Small intestine (tissue), 7 donors: Measurements from ENCODE around the gene PLK2. TPM values are rescaled to one million over a fixed set of nuclear protein-coding genes. Genes with fewer than 3 reads are reported as not detected.
A peak's percentile ranks its signal among the peaks of the same experiment; 100 is the strongest.

Experiments
- DNase-seq, 2 donors: peaks; one replicate each; pipeline versions ENCODE4 v3.0.0 to v3.0.0-alpha.2; 2013
- FAIRE-seq: peaks from 2 replicates; lab custom pipeline; 2012; peaks lifted over from hg19 to GRCh38; lab: Jason Lieb, UNC
- H3K27ac ChIP-seq, 3 donors: one replicate each; pipeline ENCODE4 v1.5.1; 2013; ENCODE audit warnings: low read length in 2 of 3, mild to moderate bottlenecking in 2 of 3, control low read depth in 1 of 3, inconsistent platforms in 1 of 3, low read depth in 1 of 3, moderate library complexity in 1 of 3
- H3K27me3 ChIP-seq, 3 donors: one replicate each; pipeline ENCODE4 v1.6.1; 2013; ENCODE audit warnings: low read length in 3 of 3, inconsistent platforms in 1 of 3; ENCODE audit not compliant: control insufficient read depth in 3 of 3, insufficient read depth in 3 of 3
- H3K36me3 ChIP-seq, 3 donors: one replicate each; pipeline ENCODE4 v1.6.1; 2013; ENCODE audit warnings: low read length in 3 of 3, inconsistent platforms in 1 of 3, low read depth in 1 of 3, mild to moderate bottlenecking in 1 of 3, moderate library complexity in 1 of 3; ENCODE audit not compliant: control insufficient read depth in 3 of 3, insufficient read depth in 2 of 3
- H3K4me1 ChIP-seq, 3 donors: one replicate each; pipeline ENCODE4 v1.6.1; 2013; ENCODE audit warnings: low read length in 2 of 3, inconsistent platforms in 1 of 3, low read depth in 1 of 3, mild to moderate bottlenecking in 1 of 3, moderate library complexity in 1 of 3; ENCODE audit not compliant: control insufficient read depth in 3 of 3, insufficient read depth in 2 of 3
- H3K4me3 ChIP-seq, 3 donors: one replicate each; pipeline ENCODE4 v1.5.1; 2013; ENCODE audit warnings: low read length in 3 of 3, control low read depth in 1 of 3, inconsistent platforms in 1 of 3, low read depth in 1 of 3, mild to moderate bottlenecking in 1 of 3, moderate library complexity in 1 of 3
- H3K9me3 ChIP-seq, 2 donors: one replicate each; pipeline ENCODE4 v1.6.1; 2013; ENCODE audit warnings: low read depth in 1 of 2, low read length in 1 of 2; ENCODE audit not compliant: control insufficient read depth in 2 of 2, insufficient read depth in 1 of 2
- WGBS, 3 donors: extraction: QIAGEN DNeasy Blood & Tissue Kit; methylation state at CpG; one replicate each; pipeline ENCODE4 v1.1.7; 2013; 5-methylcytosine and 5-hydroxymethylcytosine counted together
- polyA plus RNA-seq, 4 donors: library from polyadenylated mRNA; stranded (reverse) in 3 of 4; unstranded in 1 of 4; fragments of 200-250 nt in 3 of 4; fragments of 120-200 nt in 1 of 4; gene quantifications; one replicate each; pipeline versions ENCODE4 v1.2.1 to v1.2.3, GENCODE V29; 2013
- donor health status: healthy with polysubstance abuse.
- donor health status: control.
- donor health status: control.
- donor health status: Bipolar disorder and iron deficiency.
- donor health status: healthy.

The PLK2 gene
- polyA plus RNA-seq, 4 donors, result 5.8 to 26.2 (median 9.7) TPM

DNA sequence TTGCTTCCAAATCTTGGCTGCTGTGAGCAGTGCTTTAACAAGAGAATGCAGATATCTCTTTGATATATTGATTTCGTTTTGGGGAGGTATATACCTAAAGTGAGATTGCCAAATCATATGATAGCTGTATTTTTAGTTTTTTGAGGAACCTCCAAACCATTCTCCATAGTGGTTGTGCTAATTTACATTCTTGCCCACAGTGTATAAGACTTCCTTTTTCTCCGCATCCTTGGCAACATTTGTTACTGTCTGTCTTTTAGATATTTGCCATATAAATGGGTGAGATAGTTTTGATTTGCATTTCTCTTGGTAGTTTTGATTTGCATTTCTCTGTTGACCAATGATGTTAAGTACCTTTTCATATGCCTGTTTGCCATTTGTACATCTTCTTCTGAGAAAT, 10.0 kb upstream of the PLK2 start:
- H3K4me1 ChIP-seq, result no peaks in the 10 kb centered on the region
- H3K9me3 ChIP-seq, result peaks cover 0 to under 1% of the 10 kb centered on the region in 2 donors
- DNase-seq (no peak), FAIRE-seq (no peak)
- H3K36me3 ChIP-seq, result no peaks in the 10 kb centered on the region
- no peak overlapping the region for H3K4me3 ChIP-seq
- H3K27me3 ChIP-seq, result no peaks in the 10 kb centered on the region
- 68 to 75% (median 69%) methylated on average over 2 of the region's 2 CpGs for WGBS, 3 donors
- H3K27ac ChIP-seq, result no peak overlapping the region

DNA sequence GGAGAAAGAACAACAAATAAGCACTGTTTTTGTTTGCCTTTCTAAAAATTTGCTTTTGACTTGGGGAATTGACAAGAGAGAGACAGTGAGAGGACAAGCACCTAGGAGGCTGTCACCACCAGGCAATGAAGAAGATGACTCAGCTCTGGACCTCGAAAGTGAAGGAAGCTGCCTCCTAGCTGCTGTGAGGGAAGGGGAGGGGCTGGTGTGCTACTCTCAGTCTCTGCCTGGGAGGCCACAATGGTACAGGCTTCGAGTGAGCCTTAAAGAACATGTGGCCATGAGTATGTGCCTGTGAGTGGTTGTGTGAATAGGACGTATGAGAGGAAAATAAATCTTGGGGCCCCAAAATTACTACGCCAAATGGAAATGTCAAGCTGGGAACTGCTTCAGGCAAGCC, 7.1 kb upstream of the PLK2 start:
- WGBS, 3 donors, result 43 to 48% (median 47%) methylated on average over 4 of the region's 4 CpGs
- no peaks in the 10 kb centered on the region for H3K27me3 ChIP-seq
- no peaks in the 10 kb centered on the region for H3K36me3 ChIP-seq
- no peaks in the 10 kb centered on the region for H3K4me1 ChIP-seq
- peak; percentile 15 to 20 for DNase-seq
- no peak for FAIRE-seq
- no peak overlapping the region for H3K27ac ChIP-seq
- H3K4me3 ChIP-seq, result no peak overlapping the region
- no peaks in the 10 kb centered on the region for H3K9me3 ChIP-seq

DNA sequence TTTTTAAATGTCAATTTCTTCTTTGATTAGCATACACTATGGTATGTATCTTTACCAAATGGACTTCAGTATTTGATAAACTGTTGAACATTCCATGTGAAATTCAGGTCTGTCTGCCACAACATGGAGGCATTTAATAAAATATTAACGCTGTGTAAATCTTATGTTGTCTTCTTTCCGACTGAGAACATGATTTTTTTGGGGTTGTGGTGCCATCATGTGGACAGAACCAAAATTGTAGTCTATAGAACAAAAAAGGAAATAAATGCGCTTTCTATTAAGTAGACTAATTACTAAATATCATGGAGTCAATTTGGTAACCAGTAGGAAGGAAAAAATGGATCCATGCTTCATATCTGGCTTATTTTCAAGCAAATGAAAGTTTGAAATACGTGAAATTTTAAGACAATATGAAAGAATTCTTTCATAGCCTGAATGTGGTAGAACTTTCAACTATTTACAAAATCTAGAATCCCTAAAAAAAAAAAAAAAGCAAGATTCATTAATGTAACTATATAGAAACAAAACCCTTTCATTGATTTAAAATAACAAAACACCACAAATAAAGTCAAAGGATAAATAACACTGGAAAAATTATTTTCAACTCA, 2.8 kb upstream of the PLK2 start:
- Histone ChIP-seq H3K27ac (no peak overlapping the region), H3K4me3 (no peak overlapping the region), H3K36me3 (no peaks in the 10 kb centered on the region), H3K9me3 (peaks cover 0 to 2% of the 10 kb centered on the region in 2 donors), H3K27me3 (peaks cover 0 to 10% (median 0%) of the 10 kb centered on the region in 3 donors), H3K4me1 (peaks cover 0 to 3% (median 0%) of the 10 kb centered on the region in 3 donors)
- DNase-seq (peak; percentile 73 to 77), FAIRE-seq (peak; percentile 92)
- WGBS, 3 donors, result 3 to 35% (median 8%) methylated on average over 4 of the region's 4 CpGs

DNA sequence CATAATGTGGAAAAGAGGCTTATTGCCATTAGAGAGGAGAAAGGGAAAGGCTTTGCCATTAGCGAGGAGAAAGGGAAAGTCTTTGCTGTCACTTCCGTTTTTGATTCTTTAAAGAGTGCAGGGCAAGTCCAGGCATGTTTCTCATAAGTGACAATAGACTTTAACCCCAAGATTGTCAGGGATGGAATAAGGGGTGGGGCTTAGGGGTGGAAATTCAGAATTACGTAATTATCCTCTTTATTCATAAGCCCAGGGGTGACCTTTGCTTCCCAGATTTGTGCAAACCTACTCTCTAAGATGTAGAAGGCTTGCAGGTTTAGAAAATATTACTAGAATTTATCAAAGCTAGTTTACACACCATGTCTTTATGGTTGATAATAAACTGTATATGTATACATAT, 2.3 kb upstream of the PLK2 start:
- 9 to 64% (median 37%) methylated on average over 3 of the region's 3 CpGs for WGBS, 3 donors
- Histone ChIP-seq H3K4me1 (peaks cover 0 to 3% (median 0%) of the 10 kb centered on the region in 3 donors), H3K27me3 (peaks cover 0 to 10% (median 0%) of the 10 kb centered on the region in 3 donors), H3K9me3 (peaks cover 0 to 2% of the 10 kb centered on the region in 2 donors), H3K36me3 (no peaks in the 10 kb centered on the region), H3K27ac (peak overlapping the region in 1 of 3 donors; percentile 55), H3K4me3 (peak overlapping the region in 1 of 3 donors; percentile 7)
- FAIRE-seq, result peak; percentile 49
- peak; percentile 91 to 95 for DNase-seq

DNA sequence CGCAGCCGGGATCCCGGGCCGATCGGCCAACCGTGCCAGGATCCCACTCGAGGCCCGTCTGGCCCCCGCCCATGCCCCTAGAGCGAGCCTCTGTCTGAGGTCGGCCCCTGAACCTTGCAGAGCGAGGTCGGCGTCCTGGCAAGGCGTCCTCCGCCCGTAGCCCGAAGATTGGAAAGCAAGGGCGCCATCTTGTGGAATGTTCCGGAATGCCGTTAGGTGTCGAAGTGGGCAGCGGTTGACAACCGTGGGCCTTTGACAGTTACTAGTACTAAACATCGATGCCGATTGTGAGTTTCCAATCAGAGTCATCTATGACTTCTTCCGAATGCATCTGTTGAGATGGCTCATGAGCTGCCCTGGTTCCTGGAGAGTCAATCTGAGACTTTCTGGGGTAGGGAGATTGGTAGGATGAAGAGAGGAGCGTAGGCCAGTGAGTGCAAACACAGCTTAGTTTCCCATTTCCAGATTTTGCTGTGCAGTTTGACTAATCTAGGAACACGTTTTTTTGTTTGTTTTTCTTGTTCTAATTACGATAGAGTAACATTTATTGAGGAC, 923 bp upstream of the PLK2 start:
- FAIRE-seq (no peak), DNase-seq (peak; percentile 94)
- Histone ChIP-seq H3K27ac (peak overlapping the region; percentile 84 to 100 (median 99)), H3K36me3 (peaks cover 0 to 5% (median 2%) of the 10 kb centered on the region in 3 donors), H3K4me3 (peak overlapping the region; percentile 68 to 93 (median 68)), H3K9me3 (peaks cover 0 to 2% of the 10 kb centered on the region in 2 donors), H3K27me3 (peaks cover 0 to 10% (median 0%) of the 10 kb centered on the region in 3 donors), H3K4me1 (peaks cover 0 to 3% (median 0%) of the 10 kb centered on the region in 3 donors)
- 5 to 8% (median 6%) methylated on average over 30 of the region's 30 CpGs for WGBS, 3 donors

DNA sequence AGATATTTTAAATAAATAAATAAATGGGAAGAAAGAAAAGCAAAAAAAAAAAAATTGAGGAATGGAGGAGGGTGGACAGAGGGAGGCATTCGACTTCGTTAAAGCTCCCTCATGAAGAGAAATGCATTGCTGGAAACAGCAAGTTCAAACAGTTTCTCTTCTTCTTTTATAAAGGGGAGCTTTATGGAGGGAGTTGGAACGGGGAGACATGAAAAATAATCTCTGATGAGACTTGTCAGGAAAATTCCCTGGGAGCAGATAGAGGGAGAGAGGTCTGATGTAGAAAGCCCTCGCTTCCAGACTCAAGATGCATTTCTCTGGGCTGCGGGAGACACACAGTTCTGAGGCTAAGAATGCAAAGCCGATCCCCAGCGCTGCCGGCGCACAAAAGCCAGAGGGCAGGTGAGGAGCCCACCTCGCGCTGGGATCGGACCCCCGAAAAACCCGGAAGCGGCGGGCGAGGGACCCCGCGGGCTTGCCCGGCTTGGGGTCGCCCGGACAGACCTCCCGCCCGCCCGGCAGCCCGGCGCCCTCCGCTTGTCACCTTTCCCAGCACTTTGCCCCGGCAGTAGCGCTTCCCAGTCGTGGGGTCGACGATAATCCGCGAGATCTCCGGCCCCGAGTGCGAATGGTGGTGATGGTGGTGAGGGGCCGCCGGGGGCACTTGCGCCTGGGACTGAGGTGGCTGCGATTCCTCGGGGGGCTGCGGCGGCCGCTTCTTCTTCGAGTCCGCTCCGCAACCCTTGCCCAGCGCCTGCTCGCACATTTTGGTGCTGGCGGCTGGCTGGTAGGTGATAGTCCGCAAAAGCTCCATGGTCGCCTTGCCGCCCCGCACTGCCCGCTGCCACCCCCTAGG, 512 bp downstream of the PLK2 start:
- Histone ChIP-seq H3K4me1 (peaks cover 0 to 3% (median 2%) of the 10 kb centered on the region in 3 donors), H3K9me3 (peaks cover 0 to 2% of the 10 kb centered on the region in 2 donors), H3K36me3 (peaks cover 0 to 7% (median 5%) of the 10 kb centered on the region in 3 donors), H3K27me3 (peaks cover 0 to 10% (median 0%) of the 10 kb centered on the region in 3 donors), H3K4me3 (peak overlapping the region; percentile 68 to 93 (median 68)), H3K27ac (peak overlapping the region; percentile 60 to 100 (median 99))
- WGBS, 3 donors, result 0 to 1% (median 0%) methylated on average over 34 to 57 of the region's 57 CpGs
- FAIRE-seq (no peak), DNase-seq (peak; percentile 46 to 63)

DNA sequence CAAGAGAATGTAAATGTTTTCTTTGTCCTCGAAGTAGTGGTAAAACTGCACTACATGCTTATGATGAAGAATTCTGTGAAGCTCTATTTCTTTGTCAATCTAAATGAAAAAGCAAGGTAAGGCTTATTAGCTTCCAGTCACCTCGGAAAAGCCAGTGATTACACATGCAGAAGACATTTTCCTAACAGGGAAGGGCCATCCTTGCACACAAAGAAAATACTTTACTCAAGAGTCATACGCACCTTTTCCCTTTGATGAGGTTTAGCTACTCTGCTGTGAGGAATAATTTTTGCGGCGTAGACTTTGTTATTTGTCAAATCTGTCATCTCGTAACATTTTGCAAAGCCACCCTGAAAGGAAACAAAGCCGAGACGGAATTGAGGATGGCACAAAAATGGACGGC, 1.1 kb downstream of the PLK2 start:
- FAIRE-seq (no peak), DNase-seq (peak; percentile 41)
- 5 to 11% (median 8%) methylated on average over 9 of the region's 9 CpGs for WGBS, 3 donors

More for the DNA sequence above, 1.1 kb downstream of the PLK2 start:
- peaks cover 0 to 10% (median 0%) of the 10 kb centered on the region in 3 donors for H3K27me3 ChIP-seq
- peaks cover 0 to 5% (median 3%) of the 10 kb centered on the region in 3 donors for H3K4me1 ChIP-seq
- peaks cover 0 to 7% (median 5%) of the 10 kb centered on the region in 3 donors for H3K36me3 ChIP-seq
- H3K27ac ChIP-seq, result peak overlapping the region in 2 of 3 donors; percentile 60 to 99
- peaks cover 0 to 2% of the 10 kb centered on the region in 2 donors for H3K9me3 ChIP-seq
- H3K4me3 ChIP-seq, result peak overlapping the region in 2 of 3 donors; percentile 68 to 93
